ENCODE results near the gene FGF18. TPM values are rescaled to one million over a fixed set of nuclear protein-coding genes. Genes with fewer than 3 reads are reported as not detected.
A peak's percentile ranks its signal among the peaks of the same experiment; 100 is the strongest.
"Not testable (repeated sequence)": the region's sequence is repeated elsewhere in the genome, so short reads cannot be mapped to it uniquely, and the experiment has no call there.

FGF18 gene
- total RNA-seq, 4 donors from 2014 or later = 0.14 to 0.32 TPM; not detected in 2

DNA sequence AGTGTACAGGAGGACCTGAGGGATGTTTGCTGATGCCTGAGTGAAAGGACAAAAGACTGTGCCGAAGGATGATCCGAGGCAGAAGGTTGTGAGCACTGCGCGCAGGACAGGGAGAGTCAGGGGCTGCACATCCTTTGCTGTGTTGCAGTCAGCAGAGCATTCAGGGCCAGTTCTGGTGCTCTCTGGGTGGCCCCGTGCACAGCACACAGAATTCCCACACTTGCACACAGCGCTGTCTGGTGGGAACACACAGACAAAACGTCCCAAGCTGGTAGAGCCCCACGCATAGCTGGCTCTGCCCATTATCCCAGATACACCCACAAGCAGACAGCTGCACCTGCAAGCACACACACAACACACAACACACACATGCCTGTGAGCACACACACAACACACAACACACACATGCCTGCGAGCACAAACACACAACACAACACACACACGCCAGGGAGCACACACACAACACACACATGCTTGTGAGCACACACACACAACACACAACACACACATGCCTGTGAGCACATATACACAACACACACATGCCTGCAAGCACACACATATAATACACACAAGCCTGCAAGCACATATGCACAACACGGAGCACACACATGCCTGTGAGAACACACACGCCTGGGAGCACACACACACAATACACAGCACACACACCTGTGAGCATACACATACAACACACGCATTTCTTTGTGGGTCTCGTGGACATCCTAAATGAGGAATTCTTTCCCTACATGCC, 74.4 kb downstream of the FGF18 start:
- intact Hi-C loops (cut with DNase I; ENCODE audit: low total_unique reads) = no loop called here
- Histone ChIP-seq H3K4me1 (peaks cover 0 to 10% (median 1%) of the 10 kb centered on the region in 4 donors), H3K36me3 (no peaks in the 10 kb centered on the region), H3K27me3 (no peaks in the 10 kb centered on the region), H3K4me3 (no peak overlapping the region), H3K27ac (peak overlapping the region in 3 of 4 donors; percentile 49 to 69 (median 65)), H3K9me3 (no peaks in the 10 kb centered on the region)
- in situ Hi-C loops (cut with MboI; ENCODE audit: low pct_ligation_motif_present in 1 of 4, low pct_unique_long_range_greater_than_20kb in 1 of 4, low sequenced_read_pairs in 3 of 4) = no loop called here
- TF ChIP-seq POLR2A (IDR thresholded peaks at IDR 0.05) (no peak), EP300 (IDR thresholded peaks at IDR 0.05; ENCODE audit: low read depth) (no peak)
- no peak for DNase-seq
- 80 to 87% methylated on average over 3 to 14 of the region's 14 CpGs for WGBS, 2 donors (ENCODE audit: low coverage in 1 of 2)

DNA sequence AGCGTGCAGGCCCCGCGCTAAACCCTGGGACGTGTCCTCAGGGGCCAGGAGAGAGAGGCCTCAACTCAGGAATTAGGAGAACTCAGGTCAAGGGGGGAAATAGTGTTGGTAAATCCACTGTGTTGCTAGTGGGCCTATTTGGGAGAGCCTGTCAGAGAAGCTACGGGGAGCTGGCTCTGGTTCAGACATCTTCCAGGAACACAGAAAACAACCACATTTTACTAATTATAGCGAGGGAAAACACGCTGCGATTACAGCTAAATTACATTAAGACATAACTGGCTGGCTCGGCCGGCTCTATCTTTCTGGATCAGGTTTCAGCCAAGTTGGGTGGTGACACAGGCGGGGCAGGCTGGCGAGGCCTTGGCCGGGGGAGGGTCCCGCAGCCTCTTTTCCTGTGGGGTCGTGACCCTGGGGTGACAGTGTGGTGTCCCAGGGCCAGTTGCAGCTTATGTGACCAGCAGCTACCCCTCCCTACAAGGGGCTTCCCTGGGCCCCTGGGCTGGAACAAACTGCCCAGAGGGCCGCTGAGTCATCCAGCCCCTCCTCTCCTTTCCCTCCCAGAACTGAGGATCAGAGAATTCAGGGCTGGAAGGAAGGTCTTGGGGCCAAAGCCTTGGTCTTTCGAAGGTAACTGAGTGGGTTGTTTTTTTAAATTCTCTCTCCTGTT, 75.1 kb downstream of the FGF18 start:
- DNase-seq = no peak
- WGBS, 2 donors (ENCODE audit: low coverage in 1 of 2) = 40 to 42% methylated on average over 4 to 17 of the region's 17 CpGs
- Histone ChIP-seq H3K27ac (peak overlapping the region; percentile 49 to 69 (median 62)), H3K9me3 (no peaks in the 10 kb centered on the region), H3K4me3 (no peak overlapping the region), H3K27me3 (no peaks in the 10 kb centered on the region), H3K36me3 (no peaks in the 10 kb centered on the region), H3K4me1 (peaks cover 0 to 10% (median 1%) of the 10 kb centered on the region in 4 donors)
- TF ChIP-seq POLR2A (IDR thresholded peaks at IDR 0.05) (no peak), EP300 (IDR thresholded peaks at IDR 0.05; ENCODE audit: low read depth) (no peak), POLR2AphosphoS5 (IDR thresholded peaks at IDR 0.05) (no peak)
- TF ChIP-seq, protein P1, sequence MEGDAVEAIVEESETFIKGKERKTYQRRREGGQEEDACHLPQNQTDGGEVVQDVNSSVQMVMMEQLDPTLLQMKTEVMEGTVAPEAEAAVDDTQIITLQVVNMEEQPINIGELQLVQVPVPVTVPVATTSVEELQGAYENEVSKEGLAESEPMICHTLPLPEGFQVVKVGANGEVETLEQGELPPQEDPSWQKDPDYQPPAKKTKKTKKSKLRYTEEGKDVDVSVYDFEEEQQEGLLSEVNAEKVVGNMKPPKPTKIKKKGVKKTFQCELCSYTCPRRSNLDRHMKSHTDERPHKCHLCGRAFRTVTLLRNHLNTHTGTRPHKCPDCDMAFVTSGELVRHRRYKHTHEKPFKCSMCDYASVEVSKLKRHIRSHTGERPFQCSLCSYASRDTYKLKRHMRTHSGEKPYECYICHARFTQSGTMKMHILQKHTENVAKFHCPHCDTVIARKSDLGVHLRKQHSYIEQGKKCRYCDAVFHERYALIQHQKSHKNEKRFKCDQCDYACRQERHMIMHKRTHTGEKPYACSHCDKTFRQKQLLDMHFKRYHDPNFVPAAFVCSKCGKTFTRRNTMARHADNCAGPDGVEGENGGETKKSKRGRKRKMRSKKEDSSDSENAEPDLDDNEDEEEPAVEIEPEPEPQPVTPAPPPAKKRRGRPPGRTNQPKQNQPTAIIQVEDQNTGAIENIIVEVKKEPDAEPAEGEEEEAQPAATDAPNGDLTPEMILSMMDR (IDR thresholded peaks at IDR 0.05) = no peak
- intact Hi-C loops (cut with DNase I; ENCODE audit: low total_unique reads) = no loop called here
- in situ Hi-C loops (cut with MboI; ENCODE audit: low pct_ligation_motif_present in 1 of 4, low pct_unique_long_range_greater_than_20kb in 1 of 4, low sequenced_read_pairs in 3 of 4) = no loop called here

DNA sequence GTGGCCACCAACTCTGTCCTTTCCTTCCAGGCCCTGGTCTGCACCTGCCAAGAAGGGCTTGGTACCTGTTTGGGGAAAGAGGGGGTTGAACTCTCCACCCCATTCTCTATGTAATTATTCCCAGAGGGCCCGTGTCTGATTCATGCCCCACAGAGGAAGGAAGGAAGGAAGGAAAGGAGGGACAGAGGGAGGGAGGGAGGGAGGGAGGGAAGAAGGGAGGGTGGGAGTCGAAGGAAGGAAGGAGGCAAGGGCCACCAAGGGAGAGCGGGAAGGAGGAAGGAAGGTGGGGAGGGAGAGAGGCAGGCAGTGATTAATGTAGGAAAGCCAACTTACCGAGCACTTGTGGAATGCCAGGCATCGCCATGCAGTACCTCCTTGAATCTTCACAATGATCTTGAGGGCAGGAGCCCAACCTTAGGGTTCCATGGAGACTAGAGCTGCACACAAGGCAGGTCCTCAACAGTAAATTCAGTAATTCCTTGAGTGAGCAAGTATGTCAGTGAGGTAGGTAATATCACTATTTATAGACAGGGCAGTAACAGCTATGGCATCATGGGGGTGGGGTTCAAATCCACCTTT, 75.8 kb downstream of the FGF18 start:
- DNase-seq = no peak
- H3K36me3 ChIP-seq = no peaks in the 10 kb centered on the region

DNA sequence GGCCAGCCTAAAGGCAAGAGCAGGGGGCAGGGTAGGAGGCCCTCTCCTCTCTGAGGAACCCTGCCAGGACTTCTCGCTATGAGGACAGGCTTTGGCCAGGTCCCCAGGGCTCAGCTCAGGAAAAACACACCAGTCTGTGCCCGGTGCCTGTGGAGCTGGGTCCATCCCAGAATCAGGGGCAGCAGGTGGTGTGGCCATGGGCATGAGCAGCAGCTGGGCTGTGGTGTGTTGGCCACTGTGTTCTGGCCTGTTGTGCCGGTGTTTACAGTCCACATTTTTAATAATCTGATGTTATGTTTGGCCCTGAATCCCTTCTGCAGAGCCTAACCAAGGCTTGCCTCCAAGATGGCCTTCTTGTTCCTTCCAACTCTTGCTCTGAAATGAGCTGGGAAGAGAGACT, 77.0 kb downstream of the FGF18 start:
- in situ Hi-C loops (cut with MboI; ENCODE audit: low pct_ligation_motif_present in 1 of 4, low pct_unique_long_range_greater_than_20kb in 1 of 4, low sequenced_read_pairs in 3 of 4) (no loop called here), intact Hi-C loops (cut with DNase I; ENCODE audit: low total_unique reads) (no loop called here)
- H3K9me3 ChIP-seq = no peaks in the 10 kb centered on the region
- 84 to 100% methylated on average over 1 to 3 of the region's 3 CpGs for WGBS, 2 donors (ENCODE audit: low coverage in 1 of 2)
- no peak overlapping the region for H3K4me3 ChIP-seq
- DNase-seq = no peak
- peaks cover 0 to 10% (median 1%) of the 10 kb centered on the region in 4 donors for H3K4me1 ChIP-seq
- H3K27me3 ChIP-seq = no peaks in the 10 kb centered on the region
- TF ChIP-seq, protein P1 (IDR thresholded peaks at IDR 0.05) = no peak
- TF ChIP-seq POLR2AphosphoS5 (IDR thresholded peaks at IDR 0.05) (no peak), POLR2A (IDR thresholded peaks at IDR 0.05) (no peak), EP300 (IDR thresholded peaks at IDR 0.05; ENCODE audit: low read depth) (no peak)
- no peak overlapping the region for H3K27ac ChIP-seq
- H3K36me3 ChIP-seq = no peaks in the 10 kb centered on the region

More for the DNA sequence above, 75.8 kb downstream of the FGF18 start:
- Histone ChIP-seq H3K27ac (peak overlapping the region; percentile 49 to 69 (median 62)), H3K4me3 (no peak overlapping the region), H3K27me3 (no peaks in the 10 kb centered on the region), H3K9me3 (no peaks in the 10 kb centered on the region), H3K4me1 (peaks cover 0 to 10% (median 1%) of the 10 kb centered on the region in 4 donors)
- TF ChIP-seq POLR2AphosphoS5 (IDR thresholded peaks at IDR 0.05) (no peak), EP300 (IDR thresholded peaks at IDR 0.05; ENCODE audit: low read depth) (no peak), POLR2A (IDR thresholded peaks at IDR 0.05) (no peak)
- TF ChIP-seq, protein P1 (IDR thresholded peaks at IDR 0.05) = no peak
- intact Hi-C loops (cut with DNase I; ENCODE audit: low total_unique reads) (no loop called here), in situ Hi-C loops (cut with MboI; ENCODE audit: low pct_ligation_motif_present in 1 of 4, low pct_unique_long_range_greater_than_20kb in 1 of 4, low sequenced_read_pairs in 3 of 4) (no loop called here)
- 71 to 82% methylated on average over 5 of the region's 5 CpGs for WGBS, 2 donors (ENCODE audit: low coverage in 1 of 2)

DNA sequence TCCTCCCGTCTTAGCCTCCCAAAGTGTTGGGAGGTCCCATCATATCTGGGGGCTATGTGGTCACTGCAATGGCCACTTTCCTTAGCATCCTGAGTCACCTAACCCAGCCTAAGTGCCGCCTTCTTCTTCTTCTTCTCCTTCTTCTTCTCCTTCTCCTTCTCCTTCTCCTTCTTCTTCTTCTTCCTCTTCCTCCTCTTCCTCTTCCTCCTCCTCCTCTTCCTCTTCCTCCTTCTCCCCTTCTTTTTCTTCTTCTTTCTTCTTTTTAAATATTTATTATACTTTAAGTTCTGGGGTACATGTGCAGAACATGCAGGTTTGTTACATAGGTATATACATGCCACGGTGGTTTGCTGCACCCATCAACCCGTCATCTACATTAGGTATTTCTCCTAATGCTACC, 78.0 kb downstream of the FGF18 start:
- H3K4me1 ChIP-seq = peaks cover 0 to 10% (median 1%) of the 10 kb centered on the region in 4 donors
- H3K27ac ChIP-seq; H3K4me3 ChIP-seq; H3K27me3 ChIP-seq; DNase-seq; intact Hi-C loops (cut with DNase I; ENCODE audit: low total_unique reads); H3K9me3 ChIP-seq; in situ Hi-C loops (cut with MboI; ENCODE audit: low pct_ligation_motif_present in 1 of 4, low pct_unique_long_range_greater_than_20kb in 1 of 4, low sequenced_read_pairs in 3 of 4); H3K36me3 ChIP-seq: not testable (repeated sequence)
- 86 to 91% methylated on average over 3 to 4 of the region's 4 CpGs for WGBS, 2 donors (ENCODE audit: low coverage in 1 of 2)
